Stimulated activated CD8-positive, alpha-beta memory T cell treated with anti-CD3 and anti-CD28 coated beads, Interleukin-15, amount 100 ng/mL, for 4 hours (primary cell): ENCODE results near the gene MAPK7.
A peak's percentile ranks its signal among the peaks of the same experiment; 100 is the strongest.

ENCODE experiments used
- DNase-seq, 2 donors: peaks; one replicate each; pipeline ENCODE4 v3.0.0-alpha.2; 2020; ENCODE audit warnings: low read depth in 2 of 2

MAPK7 gene

DNA sequence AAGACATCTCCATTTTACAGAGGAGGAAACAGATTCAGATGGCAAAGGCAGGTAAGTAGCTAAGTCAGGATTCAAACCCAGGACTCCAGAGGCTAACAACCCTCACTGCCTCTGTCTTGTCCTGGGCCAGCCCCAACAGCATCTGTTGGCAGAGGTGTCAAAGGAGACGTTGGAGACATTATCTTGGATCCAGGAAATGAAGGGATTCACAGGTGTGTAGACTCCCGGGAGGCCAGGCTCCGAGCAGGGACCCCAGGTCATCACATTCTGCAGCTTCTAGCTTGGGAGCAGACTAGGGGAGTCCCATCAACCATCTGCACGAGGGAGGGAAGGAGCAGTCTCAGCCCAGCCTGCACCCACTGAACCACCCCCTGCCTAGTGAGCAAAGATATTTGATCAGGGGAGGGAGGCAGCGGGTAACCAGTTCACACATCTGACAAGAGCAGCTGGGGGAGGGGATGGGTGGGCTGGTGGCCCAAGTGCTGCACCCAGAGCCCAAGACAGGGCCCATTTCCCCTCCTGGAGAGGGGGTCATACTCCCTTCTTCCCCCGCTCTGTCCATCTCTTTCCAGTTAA is 14.8 kb upstream of the MAPK7 start:
- DNase-seq, result no peak

GRCh38 chr17:19364699-19365498 is 13.4 kb upstream of the MAPK7 start:
- no peak for DNase-seq

DNA sequence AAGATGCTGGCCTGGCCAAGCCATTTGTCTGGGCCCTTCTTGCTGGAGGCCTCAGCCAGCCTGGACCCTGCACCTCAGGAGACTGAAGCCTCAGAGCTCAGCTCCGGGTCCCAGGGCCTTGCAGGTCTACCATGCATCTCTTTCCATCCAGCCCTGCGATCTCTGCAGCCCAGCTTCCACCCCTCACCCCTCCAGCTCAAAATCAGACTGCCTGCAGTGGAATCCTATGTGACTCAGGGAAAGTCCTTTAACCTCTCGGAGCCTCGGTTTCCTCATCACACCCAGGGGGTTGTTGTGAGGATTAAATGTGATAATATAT is 12.8 kb upstream of the MAPK7 start:
- DNase-seq, result no peak

- no peak for DNase-seq
These were observed 12.3 kb upstream of the MAPK7 start for GRCh38 chr17:19365833-19366636.

DNA sequence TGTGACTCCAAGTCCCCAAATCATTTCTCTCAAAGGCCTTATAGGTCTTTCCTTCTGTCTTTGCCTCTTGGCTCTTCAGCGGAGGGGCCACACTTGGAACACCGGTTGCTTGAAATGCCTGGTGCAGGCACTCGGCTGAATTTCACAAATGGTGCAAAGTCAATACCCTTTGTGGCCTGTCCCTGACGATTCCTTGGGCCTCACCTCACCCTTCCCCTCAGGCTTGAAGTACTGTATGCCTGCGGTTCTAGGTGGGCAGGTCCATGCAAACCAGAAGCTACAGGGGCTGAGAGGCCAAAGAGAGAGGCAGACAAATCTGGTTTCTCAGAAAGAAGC is 11.7 kb upstream of the MAPK7 start:
- no peak for DNase-seq

DNA sequence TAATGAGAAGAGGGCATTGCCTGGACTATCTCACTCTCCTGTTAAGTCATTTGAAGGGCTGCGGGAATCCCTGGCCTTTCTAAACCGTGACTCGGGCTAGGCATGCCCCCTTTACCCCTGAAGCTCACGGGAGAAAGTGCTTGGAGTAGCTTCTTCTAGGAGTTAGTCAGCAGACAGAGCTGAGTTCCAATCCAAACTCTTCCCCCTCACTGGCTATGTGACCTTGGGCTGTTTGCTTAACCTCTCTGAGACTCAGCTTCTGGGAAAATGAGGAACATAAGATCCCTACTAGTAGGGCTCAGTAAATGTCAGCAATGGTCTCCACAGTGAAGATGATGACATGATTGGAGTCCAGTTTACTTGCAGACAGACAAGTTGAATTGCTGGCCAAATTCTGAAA is 10.1 kb upstream of the MAPK7 start:
- DNase-seq, result no peak

DNA sequence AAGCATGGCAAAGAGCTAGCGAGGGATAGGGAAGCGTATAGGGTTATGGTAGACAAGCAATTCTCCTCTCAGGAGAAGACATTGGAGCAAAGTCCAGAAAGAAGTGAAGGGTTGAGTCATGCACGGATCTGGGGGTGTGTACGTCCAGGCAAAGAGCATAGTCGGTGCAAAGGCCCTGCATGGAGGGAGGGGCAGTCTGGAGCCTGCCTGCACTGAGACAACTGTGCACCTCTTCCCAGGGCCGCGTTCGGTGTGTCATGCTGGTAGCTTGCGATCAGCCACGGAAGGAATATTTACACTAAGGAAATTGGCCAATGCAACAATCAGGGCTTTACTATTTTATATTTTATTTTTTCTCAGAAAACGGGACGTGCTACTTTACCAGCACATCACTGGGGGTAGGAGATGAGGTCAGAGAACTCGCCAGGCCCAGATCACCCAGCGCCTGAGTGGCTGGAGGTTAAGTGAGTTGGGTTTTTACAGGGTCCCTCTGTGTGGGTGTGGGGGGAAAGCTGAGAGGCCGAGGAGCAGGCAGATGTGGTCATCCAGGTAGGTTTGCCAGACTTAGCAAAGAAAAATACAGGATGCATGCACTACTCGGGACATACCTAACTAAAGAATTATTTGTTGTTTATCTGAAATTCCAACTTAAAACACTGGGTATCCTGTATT is 9.1 kb upstream of the MAPK7 start:
- no peak for DNase-seq

DNA sequence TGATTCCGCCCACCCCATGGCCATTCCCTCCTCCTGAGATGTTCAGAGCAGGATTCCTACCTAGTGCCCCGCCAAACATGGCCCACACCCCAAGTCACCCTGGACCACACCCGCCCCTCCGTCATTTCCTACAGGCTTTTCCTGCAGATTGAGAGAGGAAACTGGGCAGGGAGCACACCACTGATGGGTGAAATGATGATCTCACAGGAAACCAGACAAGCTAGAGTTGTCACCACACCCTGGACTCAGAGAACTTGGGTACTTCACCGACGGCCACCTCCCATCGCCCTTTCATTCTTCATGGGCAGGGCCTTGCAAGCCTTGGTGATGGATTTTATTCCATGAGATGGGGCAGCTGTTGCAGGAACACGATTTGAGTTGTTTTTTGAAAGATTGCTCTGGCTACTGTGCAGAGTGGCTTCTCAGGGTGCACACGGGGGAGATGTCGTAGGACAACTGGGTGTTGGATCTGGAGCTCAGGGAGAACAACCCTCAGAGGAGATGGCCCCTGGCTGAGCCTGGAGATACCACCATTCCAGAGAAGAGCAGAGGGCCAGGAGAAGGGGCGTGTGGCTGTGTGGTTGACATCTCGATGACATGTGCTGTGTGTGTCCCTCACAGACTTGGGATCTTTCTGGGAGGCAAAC is 8.3 kb upstream of the MAPK7 start:
- DNase-seq, result no peak

GRCh38 chr17:19370493-19370960 is 7.8 kb upstream of the MAPK7 start:
- DNase-seq, result no peak

DNA sequence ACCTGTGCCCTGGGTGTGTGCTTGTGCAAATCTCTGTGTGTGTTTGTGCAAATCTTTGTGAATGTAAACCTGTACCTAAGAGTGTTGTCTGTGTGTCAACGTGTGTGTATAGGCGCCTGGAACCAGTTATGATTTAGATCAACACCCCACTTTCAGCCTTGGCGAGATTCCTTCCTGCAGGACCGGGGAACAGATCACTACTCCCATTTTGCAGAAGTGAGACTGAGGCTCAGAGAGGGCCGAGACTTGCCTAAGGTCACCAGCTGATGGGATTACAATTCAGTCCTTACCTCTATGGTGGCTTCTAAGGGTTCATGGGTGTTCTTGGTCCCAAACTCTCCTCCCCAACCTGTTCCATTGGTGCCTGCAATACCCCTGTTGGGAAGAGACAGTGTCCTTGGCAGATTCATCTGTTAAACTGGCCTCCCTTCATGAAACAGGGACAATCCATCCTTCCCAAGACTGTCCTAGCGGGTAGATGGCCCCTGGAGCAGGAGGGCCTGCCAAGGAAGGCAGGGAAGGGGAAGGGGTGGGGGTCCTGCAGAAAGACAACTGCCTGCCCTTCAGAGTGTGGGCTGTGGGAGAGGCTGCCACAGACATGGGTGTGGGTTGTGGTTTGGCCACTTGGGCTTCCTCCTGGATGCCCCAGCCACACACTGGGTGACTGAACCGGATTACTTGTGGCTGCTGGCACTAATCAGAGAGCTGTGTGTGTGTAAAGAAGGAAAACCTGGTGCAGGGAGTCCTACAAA is 6.9 kb upstream of the MAPK7 start:
- no peak for DNase-seq

GRCh38 chr17:19372011-19372370 is 6.3 kb upstream of the MAPK7 start:
- no peak for DNase-seq

DNA sequence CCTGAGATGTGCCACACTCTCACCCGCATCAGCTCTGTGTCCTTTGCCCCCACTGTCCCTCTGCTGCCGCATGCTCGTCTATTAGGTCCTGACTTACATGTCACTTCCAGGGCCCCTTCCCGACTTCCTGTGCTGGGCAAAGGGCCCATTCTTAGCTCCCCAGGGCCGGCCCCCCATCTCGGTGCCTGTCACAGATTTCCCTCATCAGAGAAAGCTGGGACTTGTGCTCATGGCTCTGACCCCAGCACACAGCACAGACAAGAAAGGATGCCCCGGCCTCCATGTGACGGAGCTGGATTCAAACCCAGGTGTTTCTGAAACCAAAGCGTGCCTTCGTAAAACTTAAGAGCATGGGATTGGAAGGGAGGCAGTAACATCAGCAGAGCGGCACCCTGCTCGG is 5.9 kb upstream of the MAPK7 start:
- no peak for DNase-seq

- no peak for DNase-seq
These were observed 5.3 kb upstream of the MAPK7 start for GRCh38 chr17:19372866-19373504.

- no peak for DNase-seq
These were observed 4.2 kb upstream of the MAPK7 start for GRCh38 chr17:19374136-19374535.

DNA sequence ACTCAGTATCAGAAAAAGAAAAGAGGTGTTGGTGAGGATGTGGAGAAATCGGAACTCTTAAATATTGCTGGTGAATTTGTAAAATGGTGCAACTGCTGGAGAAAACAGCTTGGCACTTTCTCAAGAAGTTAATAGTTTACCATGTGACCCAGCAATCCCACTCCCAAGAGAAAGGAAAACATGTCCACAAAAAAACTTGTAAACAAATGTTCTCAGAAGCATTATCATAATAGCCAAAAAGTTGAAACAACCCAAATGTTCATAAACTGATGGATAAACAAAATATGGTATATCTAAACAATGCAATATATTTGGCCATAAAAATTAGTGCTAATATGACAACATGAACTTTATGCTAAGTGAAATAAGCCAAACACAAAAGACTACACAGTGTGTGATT is 2.6 kb upstream of the MAPK7 start:
- no peak for DNase-seq

GRCh38 chr17:19376811-19377210 is 1.5 kb upstream of the MAPK7 start:
- no peak for DNase-seq

DNA sequence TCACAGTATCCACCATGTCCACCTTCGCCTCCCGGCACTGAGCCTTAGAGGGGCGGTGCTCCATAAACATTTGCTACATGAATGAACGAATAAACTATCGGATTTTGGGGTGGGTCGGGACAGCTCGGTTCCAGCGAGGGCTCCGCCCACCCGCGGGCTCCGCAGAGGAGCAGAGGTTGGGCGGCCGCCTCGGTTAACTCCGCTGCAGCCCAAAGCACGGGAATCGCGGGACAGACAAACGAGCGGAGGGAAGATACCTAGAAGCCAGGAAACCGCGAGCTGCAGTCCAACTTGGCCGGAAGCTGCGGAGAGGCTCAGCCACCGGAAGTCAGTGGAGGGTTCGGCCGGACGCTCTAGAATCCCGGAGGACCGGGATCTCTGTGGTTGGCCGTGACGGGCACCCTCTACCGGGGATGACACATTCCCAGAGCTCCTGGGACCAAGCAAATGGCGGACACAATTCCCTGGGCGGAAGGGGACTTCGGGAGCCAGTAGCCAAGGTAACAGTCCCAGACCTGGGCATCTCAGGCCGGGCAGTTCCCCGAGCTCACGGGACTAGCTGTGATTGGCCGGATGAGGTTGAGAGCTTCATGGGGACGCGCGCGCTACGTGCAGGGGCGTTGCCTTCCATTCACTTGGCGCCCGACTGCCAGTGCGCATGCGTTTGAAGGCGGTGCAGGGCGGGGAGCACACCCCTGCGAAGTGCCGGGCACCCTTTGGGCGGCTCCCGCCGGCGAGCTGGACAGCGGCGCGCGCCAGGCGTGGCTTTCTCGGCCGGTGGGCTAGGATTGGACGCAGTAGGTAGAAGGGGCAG is 489 bp upstream of the MAPK7 start:
- peak; percentile 84 to 89 for DNase-seq

- DNase-seq, result no peak
These were observed 1.2 kb downstream of the MAPK7 start for GRCh38 chr17:19379361-19380065.
